OCI-LY3 (cell line): ENCODE data around the gene OR51B2.

Experiments
- CTCF ChIP-seq: fragments of 200-600, 300-600 bp; sonication (generic); IDR thresholded peaks from 2 replicates; pipeline ENCODE4 v1.5.1; 2014; ENCODE audit warnings: antibody characterized with exemption, low read length, low read depth
- EZH2phosphoT487 ChIP-seq: fragments of 200-600 bp; shearing (Covaris generic); IDR thresholded peaks from 2 replicates; pipeline ENCODE4 v1.6.1; 2018; ENCODE audit warnings: antibody characterized with exemption, mixed run types, low read depth

DNA sequence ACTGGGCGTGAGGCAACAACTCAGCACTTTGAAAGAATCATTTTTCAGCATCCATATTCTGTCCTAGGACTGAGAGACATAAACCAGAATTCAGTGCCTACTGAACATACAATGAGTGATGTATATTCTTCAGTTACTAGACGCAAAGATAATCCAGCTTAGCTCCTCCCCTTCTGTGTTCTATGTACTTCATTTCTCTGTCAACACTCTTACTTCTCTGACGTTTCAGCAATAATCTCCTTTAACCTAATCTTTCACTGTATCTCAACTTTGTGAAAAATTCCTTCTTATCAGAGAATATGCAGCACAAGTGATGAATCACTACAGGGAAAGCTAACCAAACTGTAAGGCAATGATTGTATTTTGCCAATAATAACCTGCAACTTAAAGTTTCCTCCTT, 21.7 kb upstream of the OR51B2 start:
- TF ChIP-seq CTCF (no peak), EZH2phosphoT487 (no peak)
